ENCODE results near the gene ATP5MC2.
"Not testable (repeated sequence)": the region's sequence is repeated elsewhere in the genome, so short reads cannot be mapped to it uniquely, and the experiment has no call there.

Gene ATP5MC2

GRCh38 chr12:53695152-53696145 lies 19.6 kb upstream of the ATP5MC2 start:
- DNase-seq (ENCODE audit: low read depth in 1 of 2, low spot score in 1 of 2) = no peak

GRCh38 chr12:53694756-53695151 lies 18.9 kb upstream of the ATP5MC2 start:
- no peak for DNase-seq (ENCODE audit: low read depth in 1 of 2, low spot score in 1 of 2)

GRCh38 chr12:53688134-53688533 lies 12.3 kb upstream of the ATP5MC2 start:
- DNase-seq (ENCODE audit: low read depth in 1 of 2, low spot score in 1 of 2) = no peak

GRCh38 chr12:53686436-53686835 lies 10.6 kb upstream of the ATP5MC2 start:
- DNase-seq (ENCODE audit: low read depth in 1 of 2, low spot score in 1 of 2) = no peak

GRCh38 chr12:53684654-53685220 lies 8.9 kb upstream of the ATP5MC2 start:
- DNase-seq (ENCODE audit: low read depth in 1 of 2, low spot score in 1 of 2) = no peak

GRCh38 chr12:53683983-53684382 lies 8.1 kb upstream of the ATP5MC2 start:
- no peak for DNase-seq (ENCODE audit: low read depth in 1 of 2, low spot score in 1 of 2)

- no peak for DNase-seq (ENCODE audit: low read depth in 1 of 2, low spot score in 1 of 2)
Measured at GRCh38 chr12:53683494-53683893, 7.6 kb upstream of the ATP5MC2 start.

- not testable (repeated sequence) for DNase-seq (ENCODE audit: low read depth in 1 of 2, low spot score in 1 of 2)
Measured at GRCh38 chr12:53680061-53680460, 4.2 kb upstream of the ATP5MC2 start.

- no peak for DNase-seq (ENCODE audit: low read depth in 1 of 2, low spot score in 1 of 2)
Measured at GRCh38 chr12:53677800-53678148, 1.9 kb upstream of the ATP5MC2 start.

GRCh38 chr12:53677016-53677799 lies 1.3 kb upstream of the ATP5MC2 start:
- no peak for DNase-seq (ENCODE audit: low read depth in 1 of 2, low spot score in 1 of 2)

- no peak for DNase-seq (ENCODE audit: low read depth in 1 of 2, low spot score in 1 of 2)
Measured at GRCh38 chr12:53676656-53677015, 753 bp upstream of the ATP5MC2 start.

- DNase-seq (ENCODE audit: low read depth in 1 of 2, low spot score in 1 of 2) = no peak
Measured at GRCh38 chr12:53674977-53675700, 744 bp downstream of the ATP5MC2 start.

GRCh38 chr12:53670971-53671370 lies 4.9 kb downstream of the ATP5MC2 start:
- DNase-seq (ENCODE audit: low read depth in 1 of 2, low spot score in 1 of 2) = no peak

GRCh38 chr12:53670308-53670707 lies 5.6 kb downstream of the ATP5MC2 start:
- DNase-seq (ENCODE audit: low read depth in 1 of 2, low spot score in 1 of 2) = no peak

- no peak for DNase-seq (ENCODE audit: low read depth in 1 of 2, low spot score in 1 of 2)
Measured at GRCh38 chr12:53667080-53667479, 8.8 kb downstream of the ATP5MC2 start.

- DNase-seq (ENCODE audit: low read depth in 1 of 2, low spot score in 1 of 2) = no peak
Measured at GRCh38 chr12:53664936-53665335, 10.9 kb downstream of the ATP5MC2 start.

- DNase-seq (ENCODE audit: low read depth in 1 of 2, low spot score in 1 of 2) = no peak
Measured at GRCh38 chr12:53664191-53664590, 11.7 kb downstream of the ATP5MC2 start.

GRCh38 chr12:53660041-53660440 lies 15.8 kb downstream of the ATP5MC2 start:
- no peak for DNase-seq (ENCODE audit: low read depth in 1 of 2, low spot score in 1 of 2)

GRCh38 chr12:53659571-53659981 lies 16.3 kb downstream of the ATP5MC2 start:
- no peak for DNase-seq (ENCODE audit: low read depth in 1 of 2, low spot score in 1 of 2)

- DNase-seq (ENCODE audit: low read depth in 1 of 2, low spot score in 1 of 2) = no peak
Measured at GRCh38 chr12:53659011-53659551, 16.8 kb downstream of the ATP5MC2 start.

- DNase-seq (ENCODE audit: low read depth in 1 of 2, low spot score in 1 of 2) = no peak
Measured at GRCh38 chr12:53657041-53657440, 18.8 kb downstream of the ATP5MC2 start.
